Myocyte (in vitro differentiated cells): ENCODE results near the gene RSRC1. TPM values are rescaled to one million over a fixed set of nuclear protein-coding genes. Genes with fewer than 3 reads are reported as not detected.

Source experiments
- DNase-seq: peaks from one replicate; pipeline ENCODE4 v3.0.0-alpha.2; 2012; ENCODE audit warnings: low read depth
- total RNA-seq: library from RNA; depleted of rRNA; stranded (reverse); fragments of >200 nt; gene quantifications from 2 replicates; pipeline ENCODE4 v1.2.3, GENCODE V29; 2014

The RSRC1 gene
- total RNA-seq, 1 donor from 2014 or later = 29.0 TPM

- DNase-seq = no peak
Measured at GRCh38 chr3:158571969-158572765, 462.3 kb downstream of the RSRC1 start.

GRCh38 chr3:158572766-158573060, 462.8 kb downstream of the RSRC1 start:
- no peak for DNase-seq

GRCh38 chr3:158573714-158574113, 463.8 kb downstream of the RSRC1 start:
- no peak for DNase-seq

- DNase-seq = no peak
Measured at GRCh38 chr3:158574646-158575045, 464.8 kb downstream of the RSRC1 start.

GRCh38 chr3:158590223-158590622, 480.3 kb downstream of the RSRC1 start:
- no peak for DNase-seq

Other genes starting within 250 kb of the RSRC1 start
- gene SHOX2, start 3.7 kb upstream of the RSRC1 start, total RNA-seq = 2.4 TPM in 2 replicates